DND-41 (cell line): ENCODE data around the gene PRPF40B.

Experiments
- EZH2 ChIP-seq: IDR thresholded peaks from 3 replicates; pipeline ENCODE4 v1.6.1; 2012; ENCODE audit warnings: borderline replicate concordance, low read depth, mild to moderate bottlenecking, moderate library complexity, low read length, inconsistent platforms; ENCODE audit not compliant: severe bottlenecking
- TF ChIP-seq, protein P1 (sequence below): IDR thresholded peaks from 2 replicates; pipeline ENCODE4 v1.5.1; 2012; ENCODE audit warnings: borderline replicate concordance, low read length, moderate library complexity, mild to moderate bottlenecking; ENCODE audit not compliant: poor library complexity, severe bottlenecking; ENCODE audit errors: extremely low read depth

DNA sequence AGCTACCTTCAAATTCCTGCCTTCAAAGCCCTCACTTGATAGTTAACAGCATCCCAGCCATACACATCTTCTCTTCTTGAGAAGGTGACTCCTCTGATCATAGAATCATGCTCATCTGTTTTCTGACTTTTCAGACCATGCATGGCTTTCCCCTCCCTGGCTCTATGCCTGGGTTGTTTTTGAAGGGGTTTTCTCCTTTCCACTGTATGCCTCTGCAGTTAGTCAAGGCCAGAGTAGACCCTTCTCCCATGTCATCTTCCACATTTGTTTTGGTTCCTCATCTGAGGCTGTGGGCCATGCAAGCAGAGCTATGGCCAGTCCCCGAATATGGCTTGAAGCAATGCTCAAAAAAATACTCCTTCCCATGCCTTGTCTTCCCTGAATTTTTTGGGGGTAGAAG is 41.2 kb upstream of the PRPF40B start:
- TF ChIP-seq, protein P1, sequence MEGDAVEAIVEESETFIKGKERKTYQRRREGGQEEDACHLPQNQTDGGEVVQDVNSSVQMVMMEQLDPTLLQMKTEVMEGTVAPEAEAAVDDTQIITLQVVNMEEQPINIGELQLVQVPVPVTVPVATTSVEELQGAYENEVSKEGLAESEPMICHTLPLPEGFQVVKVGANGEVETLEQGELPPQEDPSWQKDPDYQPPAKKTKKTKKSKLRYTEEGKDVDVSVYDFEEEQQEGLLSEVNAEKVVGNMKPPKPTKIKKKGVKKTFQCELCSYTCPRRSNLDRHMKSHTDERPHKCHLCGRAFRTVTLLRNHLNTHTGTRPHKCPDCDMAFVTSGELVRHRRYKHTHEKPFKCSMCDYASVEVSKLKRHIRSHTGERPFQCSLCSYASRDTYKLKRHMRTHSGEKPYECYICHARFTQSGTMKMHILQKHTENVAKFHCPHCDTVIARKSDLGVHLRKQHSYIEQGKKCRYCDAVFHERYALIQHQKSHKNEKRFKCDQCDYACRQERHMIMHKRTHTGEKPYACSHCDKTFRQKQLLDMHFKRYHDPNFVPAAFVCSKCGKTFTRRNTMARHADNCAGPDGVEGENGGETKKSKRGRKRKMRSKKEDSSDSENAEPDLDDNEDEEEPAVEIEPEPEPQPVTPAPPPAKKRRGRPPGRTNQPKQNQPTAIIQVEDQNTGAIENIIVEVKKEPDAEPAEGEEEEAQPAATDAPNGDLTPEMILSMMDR: no peak
- no peak for TF ChIP-seq EZH2
